ENCODE measurements around the gene NFAT5. TPM values are rescaled to one million over a fixed set of nuclear protein-coding genes. Genes with fewer than 3 reads are reported as not detected.
A peak's percentile ranks its signal among the peaks of the same experiment; 100 is the strongest.

NFAT5 gene
- total RNA-seq, 1 donor from 2014 or later, result 48.8 TPM

GRCh38 chr16:69522041-69522578, 43.7 kb upstream of the NFAT5 start:
- Mint-ChIP-seq H3K4me3 (ENCODE audit: unreplicated experiment) (peak overlapping the region; percentile 61), H3K27ac (ENCODE audit: unreplicated experiment) (no peak overlapping the region), H3K27me3 (ENCODE audit: unreplicated experiment) (peaks cover 3% of the 10 kb centered on the region), H3K36me3 (ENCODE audit: low read depth, unreplicated experiment) (peaks cover 8% of the 10 kb centered on the region), H3K4me1 (ENCODE audit: unreplicated experiment) (peaks cover 4% of the 10 kb centered on the region), H3K9me3 (ENCODE audit: unreplicated experiment) (no peaks in the 10 kb centered on the region)
- DNase-seq (ENCODE audit: low spot score), result no peak
- TF ChIP-seq CTCF (IDR thresholded peaks at IDR 0.05; ENCODE audit: unreplicated experiment), result no peak

GRCh38 chr16:69522732-69523404, 42.9 kb upstream of the NFAT5 start:
- H3K9me3 Mint-ChIP-seq (ENCODE audit: unreplicated experiment), result no peaks in the 10 kb centered on the region
- peaks cover 4% of the 10 kb centered on the region for H3K4me1 Mint-ChIP-seq (ENCODE audit: unreplicated experiment)
- H3K27me3 Mint-ChIP-seq (ENCODE audit: unreplicated experiment), result peaks cover 3% of the 10 kb centered on the region
- no peak for TF ChIP-seq CTCF (IDR thresholded peaks at IDR 0.05; ENCODE audit: unreplicated experiment)
- DNase-seq (ENCODE audit: low spot score), result no peak
- H3K27ac Mint-ChIP-seq (ENCODE audit: unreplicated experiment), result no peak overlapping the region
- peaks cover 8% of the 10 kb centered on the region for H3K36me3 Mint-ChIP-seq (ENCODE audit: low read depth, unreplicated experiment)
- H3K4me3 Mint-ChIP-seq (ENCODE audit: unreplicated experiment), result no peak overlapping the region

- Mint-ChIP-seq H3K27ac (ENCODE audit: unreplicated experiment) (no peak overlapping the region), H3K4me1 (ENCODE audit: unreplicated experiment) (peaks cover 4% of the 10 kb centered on the region)
- no peak for TF ChIP-seq CTCF (IDR thresholded peaks at IDR 0.05; ENCODE audit: unreplicated experiment)
Measured at GRCh38 chr16:69523566-69524305, 42.0 kb upstream of the NFAT5 start.

GRCh38 chr16:69526831-69527655, 38.7 kb upstream of the NFAT5 start:
- peaks cover 2% of the 10 kb centered on the region for H3K27me3 Mint-ChIP-seq (ENCODE audit: unreplicated experiment)
- H3K9me3 Mint-ChIP-seq (ENCODE audit: unreplicated experiment), result no peaks in the 10 kb centered on the region
- TF ChIP-seq CTCF (IDR thresholded peaks at IDR 0.05; ENCODE audit: unreplicated experiment), result no peak
- no peak overlapping the region for H3K27ac Mint-ChIP-seq (ENCODE audit: unreplicated experiment)
- H3K4me3 Mint-ChIP-seq (ENCODE audit: unreplicated experiment), result no peak overlapping the region
- no peak for DNase-seq (ENCODE audit: low spot score)
- H3K36me3 Mint-ChIP-seq (ENCODE audit: low read depth, unreplicated experiment), result peaks cover 2% of the 10 kb centered on the region
- peaks cover 17% of the 10 kb centered on the region for H3K4me1 Mint-ChIP-seq (ENCODE audit: unreplicated experiment)

More at GRCh38 chr16:69523566-69524305, 42.0 kb upstream of the NFAT5 start:
- no peak overlapping the region for H3K4me3 Mint-ChIP-seq (ENCODE audit: unreplicated experiment)
- no peaks in the 10 kb centered on the region for H3K9me3 Mint-ChIP-seq (ENCODE audit: unreplicated experiment)
- no peak for DNase-seq (ENCODE audit: low spot score)
- H3K36me3 Mint-ChIP-seq (ENCODE audit: low read depth, unreplicated experiment), result peaks cover 8% of the 10 kb centered on the region
- H3K27me3 Mint-ChIP-seq (ENCODE audit: unreplicated experiment), result peaks cover 3% of the 10 kb centered on the region
